T-helper 22 cell (primary cell): ENCODE measurements around the gene PPCDC.

Experiments
- DNase-seq: peaks from one replicate; pipeline ENCODE4 v3.0.0-alpha.2; 2020; ENCODE audit warnings: low read depth

PPCDC gene

GRCh38 chr15:75044258-75044878, 21.0 kb downstream of the PPCDC start:
- DNase-seq, result no peak

GRCh38 chr15:75045332-75046015, 22.1 kb downstream of the PPCDC start:
- DNase-seq, result no peak

- no peak for DNase-seq
Observed at GRCh38 chr15:75048394-75048793, 25.0 kb downstream of the PPCDC start.

GRCh38 chr15:75049392-75049791, 26.0 kb downstream of the PPCDC start:
- DNase-seq, result no peak

- DNase-seq, result no peak
Observed at GRCh38 chr15:75050283-75050682, 26.9 kb downstream of the PPCDC start.

GRCh38 chr15:75051191-75051608, 27.8 kb downstream of the PPCDC start:
- no peak for DNase-seq

GRCh38 chr15:75051711-75052110, 28.3 kb downstream of the PPCDC start:
- no peak for DNase-seq

- DNase-seq, result no peak
Observed at GRCh38 chr15:75052972-75053747, 29.8 kb downstream of the PPCDC start.

- no peak for DNase-seq
Observed at GRCh38 chr15:75053748-75054125, 30.3 kb downstream of the PPCDC start.

GRCh38 chr15:75054172-75054897, 30.9 kb downstream of the PPCDC start:
- DNase-seq, result no peak

- no peak for DNase-seq
Observed at GRCh38 chr15:75056036-75056435, 32.6 kb downstream of the PPCDC start.

- no peak for DNase-seq
Observed at GRCh38 chr15:75058127-75058905, 34.9 kb downstream of the PPCDC start.

- DNase-seq, result no peak
Observed at GRCh38 chr15:75059607-75060006, 36.2 kb downstream of the PPCDC start.

GRCh38 chr15:75061272-75061671, 37.9 kb downstream of the PPCDC start:
- no peak for DNase-seq

- DNase-seq, result no peak
Observed at GRCh38 chr15:75062706-75063105, 39.3 kb downstream of the PPCDC start.

GRCh38 chr15:75063338-75063737, 39.9 kb downstream of the PPCDC start:
- no peak for DNase-seq

- DNase-seq, result no peak
Observed at GRCh38 chr15:75063889-75064288, 40.5 kb downstream of the PPCDC start.

- DNase-seq, result no peak
Observed at GRCh38 chr15:75064846-75065245, 41.5 kb downstream of the PPCDC start.

- DNase-seq, result no peak
Observed at GRCh38 chr15:75065467-75065850, 42.1 kb downstream of the PPCDC start.

- DNase-seq, result no peak
Observed at GRCh38 chr15:75065851-75066509, 42.6 kb downstream of the PPCDC start.
